A549 (cell line): ENCODE measurements around the gene AXL. TPM values are rescaled to one million over a fixed set of nuclear protein-coding genes. Genes with fewer than 3 reads are reported as not detected.
A peak's percentile ranks its signal among the peaks of the same experiment; 100 is the strongest.

ENCODE experiments used
- ATAC-seq, 2 experiments: fragments of 200-7000 bp in 1 of 2; fragments of >200 bp in 1 of 2; cut with Nextera tagmentation in 1 of 2; cut with Tn5 transposase in 1 of 2; 3 replicates each; pipeline versions ENCODE4 v1.8.0 to v1.9.1; 2018 to 2020; ENCODE audit warnings: mild to moderate bottlenecking in 1 of 2, moderate library complexity in 1 of 2
- CTCF ChIA-PET: fragments of 300-600 bp; sonication (Branson Sonifier 250); formaldehyde crosslinking; extraction: SDS; loops from one replicate; lab custom pipeline; 2021; ENCODE audit warnings: antibody characterized with exemption, inconsistent platforms; lab: Yijun Ruan, JAX
- POLR2A ChIA-PET: fragments of 350-600 bp; formaldehyde crosslinking; extraction: SDS; loops from one replicate; lab custom pipeline; 2021; ENCODE audit warnings: antibody characterized with exemption, inconsistent platforms; lab: Yijun Ruan, JAX
- DNase-seq, 2 experiments: peaks; one replicate each; pipeline versions ENCODE4 v3.0.0 to v3.0.0-alpha.2; 2011 to 2016; ENCODE audit warnings: low read depth in 1 of 2, low spot score in 1 of 2
- FAIRE-seq: peaks from 2 replicates; lab custom pipeline; 2011; peaks lifted over from hg19 to GRCh38; lab: Jason Lieb, UNC
- H3K27ac ChIP-seq, 2 experiments: fragments of >200 bp; sonication (Bioruptor Twin); formaldehyde crosslinking; 3 replicates each; pipeline ENCODE4 v1.5.1; 2016 to 2017
- H3K4me1 ChIP-seq: fragments of >200 bp; sonication (Bioruptor Twin); formaldehyde crosslinking; 3 replicates; pipeline ENCODE4 v1.6.1; 2016
- H3K4me2 ChIP-seq: fragments of >200 bp; sonication (Bioruptor Twin); formaldehyde crosslinking; 3 replicates; pipeline ENCODE4 v1.6.1; 2016
- H3K4me3 ChIP-seq: fragments of >200 bp; sonication (Bioruptor Twin); formaldehyde crosslinking; 3 replicates; pipeline ENCODE4 v1.5.1; 2016
- H3K9me3 ChIP-seq: fragments of >200 bp; sonication (Bioruptor Twin); formaldehyde crosslinking; 3 replicates; pipeline ENCODE4 v1.6.1; 2016
- ATOH8 ChIP-seq: fragments of 250-450 bp; sonication (Bioruptor Pico); IDR thresholded peaks from 2 replicates; pipeline ENCODE4 v1.5.0; 2020; ENCODE audit warnings: low read depth, mild to moderate bottlenecking, moderate library complexity
- CBX2 ChIP-seq: fragments of 200-600 bp; sonication (generic); IDR thresholded peaks from 2 replicates; pipeline ENCODE4 v1.6.1; 2016; ENCODE audit warnings: low read depth, mild to moderate bottlenecking, borderline replicate concordance
- CBX8 ChIP-seq: fragments of 200-600 bp; sonication (generic); IDR thresholded peaks from 2 replicates; pipeline ENCODE4 v1.6.1; 2016
- CEBPB ChIP-seq, 2 experiments: fragments of >200 bp in 1 of 2; sonication (Bioruptor Twin) in 1 of 2; formaldehyde crosslinking in 1 of 2; IDR thresholded peaks; 2 replicates each; pipeline ENCODE4 v1.6.1; 2012 to 2016
- CHD4 ChIP-seq: fragments of 200-600 bp; sonication (generic); IDR thresholded peaks from 2 replicates; pipeline ENCODE4 v1.6.1; 2016; ENCODE audit warnings: antibody characterized with exemption, mild to moderate bottlenecking, borderline replicate concordance
- E2F6 ChIP-seq: IDR thresholded peaks from 2 replicates; pipeline ENCODE4 v1.6.1; 2012; ENCODE audit warnings: low read depth, borderline replicate concordance
- EHF ChIP-seq: fragments of 250-450 bp; sonication (Bioruptor Pico); IDR thresholded peaks from 2 replicates; pipeline ENCODE4 v1.5.0; 2020; ENCODE audit warnings: mild to moderate bottlenecking
- EHMT2 ChIP-seq: fragments of 200-600 bp; sonication (generic); IDR thresholded peaks from 2 replicates; pipeline ENCODE4 v1.6.1; 2016; ENCODE audit warnings: antibody characterized with exemption, low read depth, mild to moderate bottlenecking, moderate library complexity
- EP300 ChIP-seq, 2 experiments: fragments of >200 bp; sonication (Bioruptor Twin); formaldehyde crosslinking; IDR thresholded peaks; 2 replicates in 1 of 2; 3 replicates in 1 of 2; pipeline ENCODE4 v1.6.1; 2016 to 2017
- ESRRA ChIP-seq: fragments of 150-350 bp; IDR thresholded peaks from 2 replicates; pipeline ENCODE4 v1.6.1; 2014; ENCODE audit warnings: mild to moderate bottlenecking, low read length, borderline replicate concordance
- FOSB ChIP-seq: fragments of 250-450 bp; sonication (Bioruptor Pico); IDR thresholded peaks from 2 replicates; pipeline ENCODE4 v1.5.0; 2020; ENCODE audit warnings: mild to moderate bottlenecking, moderate library complexity
- FOSL2 ChIP-seq, 2 experiments: fragments of 450-650 bp in 1 of 2; fragments of >200 bp in 1 of 2; sonication (Bioruptor Twin) in 1 of 2; formaldehyde crosslinking; IDR thresholded peaks; 2 replicates each; pipeline versions ENCODE4 v1.5.0 to v1.6.1; 2016 to 2020; ENCODE audit warnings: mild to moderate bottlenecking in 1 of 2, moderate library complexity in 1 of 2
- HDAC2 ChIP-seq: fragments of 200-600 bp; sonication (generic); IDR thresholded peaks from 2 replicates; pipeline ENCODE4 v1.6.1; 2016
- HES2 ChIP-seq: fragments of >200 bp; sonication (Bioruptor Twin); formaldehyde crosslinking; IDR thresholded peaks from 2 replicates; pipeline ENCODE4 v1.6.1; 2016
- HOXB5 ChIP-seq: fragments of 250-450 bp; sonication (Bioruptor Pico); IDR thresholded peaks from 2 replicates; pipeline ENCODE4 v1.5.0; 2020; ENCODE audit warnings: mild to moderate bottlenecking, moderate library complexity
- JUN ChIP-seq, 2 experiments: fragments of >200 bp; sonication (Bioruptor Twin); formaldehyde crosslinking; IDR thresholded peaks; 2 replicates in 1 of 2; 3 replicates in 1 of 2; pipeline ENCODE4 v1.6.1; 2016 to 2017
- JUNB ChIP-seq: fragments of >200 bp; sonication (Bioruptor Twin); formaldehyde crosslinking; IDR thresholded peaks from 2 replicates; pipeline ENCODE4 v1.6.1; 2016
- MAFK ChIP-seq: fragments of 450-650 bp; IDR thresholded peaks from 2 replicates; pipeline ENCODE4 v1.6.1; 2014; ENCODE audit not compliant: partially characterized antibody
- MAX ChIP-seq: IDR thresholded peaks from 2 replicates; pipeline ENCODE4 v1.6.1; 2012
- NR3C1 ChIP-seq: fragments of >200 bp; sonication (Bioruptor Twin); formaldehyde crosslinking; IDR thresholded peaks from 3 replicates; pipeline ENCODE4 v1.6.1; 2017
- PBX3 ChIP-seq: IDR thresholded peaks from 2 replicates; pipeline ENCODE4 v1.6.1; 2012
- PHF8 ChIP-seq: fragments of 200-600 bp; sonication (generic); IDR thresholded peaks from 2 replicates; pipeline ENCODE4 v1.6.1; 2016; ENCODE audit warnings: low read depth, mild to moderate bottlenecking, antibody characterized with exemption, moderate library complexity, borderline replicate concordance
- POLR2A ChIP-seq: IDR thresholded peaks from 2 replicates; pipeline ENCODE4 v1.6.1; 2012; ENCODE audit warnings: mild to moderate bottlenecking, low read length
- RAD21 ChIP-seq, 2 experiments: fragments of >200 bp in 1 of 2; sonication (Bioruptor Twin) in 1 of 2; formaldehyde crosslinking in 1 of 2; IDR thresholded peaks in 1 of 2; conservative IDR thresholded peaks in 1 of 2; 2 replicates in 1 of 2; 3 replicates in 1 of 2; pipeline ENCODE4 v1.6.1; 2012 to 2018; ENCODE audit warnings: inconsistent platforms in 1 of 2
- RARB ChIP-seq: fragments of 250-450 bp; sonication (Bioruptor Pico); IDR thresholded peaks from 2 replicates; pipeline ENCODE4 v1.8.0; 2021; ENCODE audit warnings: mild to moderate bottlenecking, moderate library complexity
- RFX5 ChIP-seq: fragments of 450-650 bp; IDR thresholded peaks from 2 replicates; pipeline ENCODE4 v1.7.1; 2014; ENCODE audit warnings: antibody characterized with exemption, mild to moderate bottlenecking, moderate library complexity
- RNF2 ChIP-seq: fragments of 200-600 bp; sonication (generic); IDR thresholded peaks from 2 replicates; pipeline ENCODE4 v1.6.1; 2016; ENCODE audit warnings: low read depth, mild to moderate bottlenecking, antibody characterized with exemption, moderate library complexity, borderline replicate concordance
- SMC3 ChIP-seq: fragments of >200 bp; sonication (Bioruptor Twin); formaldehyde crosslinking; IDR thresholded peaks from 3 replicates; pipeline ENCODE4 v1.6.1; 2018; ENCODE audit warnings: inconsistent platforms
- TFCP2L1 ChIP-seq: fragments of 250-450 bp; sonication (Bioruptor Pico); IDR thresholded peaks from 2 replicates; pipeline ENCODE4 v1.5.0; 2021; ENCODE audit warnings: mild to moderate bottlenecking
- TP53 ChIP-seq: fragments of 250-450 bp; sonication (Bioruptor Pico); IDR thresholded peaks from 2 replicates; pipeline ENCODE4 v1.5.0; 2021; ENCODE audit warnings: mild to moderate bottlenecking, moderate library complexity
- ZC3H11A ChIP-seq: fragments of 450-650 bp; IDR thresholded peaks from 2 replicates; pipeline ENCODE4 v1.6.1; 2014; ENCODE audit warnings: antibody characterized with exemption, mild to moderate bottlenecking
- ZSCAN20 ChIP-seq: fragments of 250-450 bp; sonication (Bioruptor Pico); IDR thresholded peaks from 2 replicates; pipeline ENCODE4 v1.8.0; 2022; ENCODE audit warnings: mild to moderate bottlenecking, moderate library complexity
- WGBS: methylation state at CpG from one replicate; pipeline ENCODE4 v1.1.6; 2017; ENCODE audit errors: missing lambda C conversion rate; 5-methylcytosine and 5-hydroxymethylcytosine counted together
- polyA plus RNA-seq, 4 experiments: library from polyadenylated mRNA; depleted of rRNA in 3 of 4; stranded (reverse); fragments of >200 nt; fragmentation: RNase III in 1 of 4; extraction: RNeasy Plus Mini Kit Qiagen cat#74134 plus additional on column Dnase treatment in 1 of 4; gene quantifications; 2 replicates in 3 of 4; 3 replicates in 1 of 4; pipeline ENCODE4 v1.2.3, GENCODE V29; 2011 to 2017

Gene AXL
- polyA plus RNA-seq, 2 of the 4 experiments (the other 2 are of a cell fraction): 45.4 to 60.1 TPM

GRCh38 chr19:41269571-41269970 is 50.5 kb downstream of the AXL start:
- ChIA-PET CTCF (interaction anchor here (0.7 to 4.1 kb wide), 6 partner anchors 11 to 180 kb away, joined by 3 to 29 read pairs (median 8); no protein-coding TSS in a partner anchor), POLR2A (interaction anchor here (0.7 kb wide), 3 partner anchors 140 to 180 kb away, joined by 4 to 9 read pairs (median 5); no protein-coding TSS in a partner anchor)
- no peak for FAIRE-seq

GRCh38 chr19:41273076-41273475 is 54.1 kb downstream of the AXL start:
- ATAC-seq (peak; percentile 33 to 40; a peak in 4 of 6 replicates), FAIRE-seq (no peak), DNase-seq (no peak)
- Histone ChIP-seq H3K9me3 (no peaks in the 10 kb centered on the region), H3K4me1 (no peaks in the 10 kb centered on the region), H3K4me2 (no peak overlapping the region), H3K4me3 (no peak overlapping the region), H3K27ac (no peak overlapping the region)
- ChIA-PET POLR2A (interaction anchor here (1.2 kb wide), 1 partner anchor 9 kb away, joined by 6 read pairs; the partner anchor contains the start of gene HNRNPUL1), CTCF (interaction anchor here (0.6 to 4.1 kb wide), 9 partner anchors 9 to 69 kb away, joined by 3 to 29 read pairs (median 3); no protein-coding TSS in a partner anchor)
- 85% methylated on average over 6 of the region's 6 CpGs for WGBS
- no peak for TF ChIP-seq JUN (IDR thresholded peaks at IDR 0.05)
- TF ChIP-seq JUNB: no peak
- TF ChIP-seq FOSL2 (IDR thresholded peaks at IDR 0.05): no peak
- TF ChIP-seq FOSL2 (CRISPR knock-in tag; IDR thresholded peaks at IDR 0.05): no peak
- TF ChIP-seq EHMT2: no peak
- TF ChIP-seq RNF2: no peak
- no peak for TF ChIP-seq EP300 (IDR thresholded peaks at IDR 0.05)
- no peak for TF ChIP-seq HOXB5
- TF ChIP-seq MAX: no peak
- TF ChIP-seq ZSCAN20 (CRISPR knock-in tag): no peak
- no peak for TF ChIP-seq TP53
- TF ChIP-seq SMC3: no peak
- no peak for TF ChIP-seq CBX8
- no peak for TF ChIP-seq ZC3H11A
- TF ChIP-seq CBX2: no peak
- TF ChIP-seq PHF8: no peak
- no peak for TF ChIP-seq HDAC2
- TF ChIP-seq EHF: no peak
- no peak for TF ChIP-seq ESRRA
- TF ChIP-seq RAD21 (conservative IDR thresholded peaks at IDR 0.05 in 1 of 2, IDR thresholded peaks at IDR 0.05 in 1 of 2): no peak

More at GRCh38 chr19:41269571-41269970, 50.5 kb downstream of the AXL start:
- Histone ChIP-seq H3K27ac (no peak overlapping the region), H3K9me3 (no peaks in the 10 kb centered on the region), H3K4me3 (no peak overlapping the region), H3K4me1 (peaks cover 20% of the 10 kb centered on the region), H3K4me2 (no peak overlapping the region)
- DNase-seq: no peak
- 94% methylated on average over 5 of the region's 5 CpGs for WGBS
- TF ChIP-seq FOSB (CRISPR knock-in tag) (no peak), CHD4 (no peak), HES2 (no peak), TP53 (no peak), TFCP2L1 (CRISPR knock-in tag) (no peak), RFX5 (no peak), MAFK (no peak), JUN (IDR thresholded peaks at IDR 0.05) (no peak), PBX3 (no peak), ATOH8 (CRISPR knock-in tag) (no peak), RARB (no peak), MAX (no peak), POLR2A (no peak), E2F6 (no peak), CEBPB (IDR thresholded peaks at IDR 0.05) (no peak), NR3C1 (no peak)
- no peak for ATAC-seq
